ENCODE results near the gene DLGAP1. TPM values are rescaled to one million over a fixed set of nuclear protein-coding genes. Genes with fewer than 3 reads are reported as not detected.
A peak's percentile ranks its signal among the peaks of the same experiment; 100 is the strongest.

The DLGAP1 gene
- total RNA-seq, 4 donors from 2014 or later = 0.13 to 6.2 (median 0.53) TPM

- TF ChIP-seq POLR2A (IDR thresholded peaks at IDR 0.05) = no peak
- TF ChIP-seq CTCF (IDR thresholded peaks at IDR 0.05 in 4 of 5, conservative IDR thresholded peaks at IDR 0.05 in 1 of 5) = no peak
- no peaks in the 10 kb centered on the region for H3K27me3 ChIP-seq
- H3K36me3 ChIP-seq = no peaks in the 10 kb centered on the region
- H3K9me3 ChIP-seq = no peaks in the 10 kb centered on the region
- peak overlapping the region; percentile 66 to 75 (median 73) for H3K27ac ChIP-seq
- ATAC-seq = peak; percentile 95 to 96
- in situ Hi-C loops (cut with MboI; ENCODE audit: low sequenced_read_pairs in 4 of 4) = no loop called here
- H3K4me3 ChIP-seq = peak overlapping the region in 1 of 4 donors; percentile 22
- peaks cover 13% of the 10 kb centered on the region in 2 donors for H3K4me1 ChIP-seq
- peak; percentile 37 to 52 for DNase-seq
- intact Hi-C loops (cut with DNase I; ENCODE audit: low total_unique reads) = loop anchor here (1.0 to 2.0 kb wide), 2 partner anchors 68 to 72 kb away; no protein-coding TSS in a partner anchor
Measured at GRCh38 chr18:3526421-3527354, 928.4 kb downstream of the DLGAP1 start.

GRCh38 chr18:3525870-3526420, 929.2 kb downstream of the DLGAP1 start:
- DNase-seq (peak in 1 of 2 donors; percentile 24), ATAC-seq (peak; percentile 63 to 70)
- H3K4me3 ChIP-seq = peak overlapping the region in 1 of 4 donors; percentile 22
- no peaks in the 10 kb centered on the region for H3K27me3 ChIP-seq
- H3K27ac ChIP-seq = peak overlapping the region; percentile 66 to 75 (median 73)
- peaks cover 13% of the 10 kb centered on the region in 2 donors for H3K4me1 ChIP-seq
- in situ Hi-C loops (cut with MboI; ENCODE audit: low sequenced_read_pairs in 4 of 4) (no loop called here), intact Hi-C loops (cut with DNase I; ENCODE audit: low total_unique reads) (loop anchor here (1.0 to 2.0 kb wide), 2 partner anchors 69 to 72 kb away; no protein-coding TSS in a partner anchor)
- TF ChIP-seq CTCF (IDR thresholded peaks at IDR 0.05 in 4 of 5, conservative IDR thresholded peaks at IDR 0.05 in 1 of 5) = no peak
- TF ChIP-seq POLR2A (IDR thresholded peaks at IDR 0.05) = no peak
- H3K9me3 ChIP-seq = no peaks in the 10 kb centered on the region
- H3K36me3 ChIP-seq = no peaks in the 10 kb centered on the region

GRCh38 chr18:3524706-3525105, 930.4 kb downstream of the DLGAP1 start:
- intact Hi-C loops (cut with DNase I; ENCODE audit: low total_unique reads) (no loop called here), in situ Hi-C loops (cut with MboI; ENCODE audit: low sequenced_read_pairs in 4 of 4) (no loop called here)
- ATAC-seq = no peak

More at GRCh38 chr18:3524706-3525105, 930.4 kb downstream of the DLGAP1 start:
- Histone ChIP-seq H3K4me1 (peaks cover 13% of the 10 kb centered on the region in 2 donors), H3K9me3 (no peaks in the 10 kb centered on the region), H3K27me3 (no peaks in the 10 kb centered on the region), H3K27ac (no peak overlapping the region), H3K4me3 (no peak overlapping the region), H3K36me3 (no peaks in the 10 kb centered on the region)
- no peak for DNase-seq
- TF ChIP-seq POLR2A (IDR thresholded peaks at IDR 0.05) (no peak), CTCF (IDR thresholded peaks at IDR 0.05 in 4 of 5, conservative IDR thresholded peaks at IDR 0.05 in 1 of 5) (no peak)
